ENCODE data around the gene CRELD1. TPM values are rescaled to one million over a fixed set of nuclear protein-coding genes. Genes with fewer than 3 reads are reported as not detected.
A peak's percentile ranks its signal among the peaks of the same experiment; 100 is the strongest.

The CRELD1 gene
- total and polyA plus RNA-seq, 9 of the 15 experiments (the other 6 are each of a cell fraction or from before 2014, with no cell fraction given): 3.3 to 25.8 (median 16.5) TPM

DNA sequence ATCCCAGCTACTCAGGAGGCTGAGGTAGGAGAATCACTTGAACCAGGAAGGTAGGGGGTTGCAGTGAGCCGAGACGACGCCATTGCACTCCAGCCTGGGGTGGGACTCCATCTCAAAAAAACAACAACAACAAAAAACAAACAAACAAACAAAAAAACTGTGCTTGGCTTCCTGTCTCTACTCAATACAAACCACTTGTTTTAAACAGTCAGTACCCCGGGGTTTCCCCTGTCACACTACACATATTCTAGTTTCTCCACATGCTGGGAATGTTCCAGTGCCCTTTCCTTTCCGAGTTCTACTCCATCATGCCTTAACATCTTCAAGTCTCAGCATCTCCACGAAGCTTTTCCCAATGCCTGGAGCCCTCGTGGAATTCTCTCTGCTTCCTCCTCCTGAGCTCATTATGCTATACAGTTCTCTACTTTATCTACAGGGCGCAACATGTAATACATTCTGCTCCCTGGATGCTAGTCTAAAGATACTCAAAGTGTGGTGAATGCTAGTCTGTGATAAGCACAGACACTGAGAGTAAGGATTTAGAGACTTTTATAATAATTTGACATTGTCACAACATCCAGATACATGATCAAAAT, 45.2 kb downstream of the CRELD1 start (continued):
- TF ChIP-seq PHF8 (IDR thresholded peaks at IDR 0.05; ENCODE audit: borderline replicate concordance, low read length): no peak
- no peak for TF ChIP-seq ZBTB7A (IDR thresholded peaks at IDR 0.05; ENCODE audit: borderline replicate concordance, control insufficient read depth, low read depth, low read length)
- TF ChIP-seq CEBPB (tag; IDR thresholded peaks at IDR 0.05): no peak
- TF ChIP-seq, protein P1, sequence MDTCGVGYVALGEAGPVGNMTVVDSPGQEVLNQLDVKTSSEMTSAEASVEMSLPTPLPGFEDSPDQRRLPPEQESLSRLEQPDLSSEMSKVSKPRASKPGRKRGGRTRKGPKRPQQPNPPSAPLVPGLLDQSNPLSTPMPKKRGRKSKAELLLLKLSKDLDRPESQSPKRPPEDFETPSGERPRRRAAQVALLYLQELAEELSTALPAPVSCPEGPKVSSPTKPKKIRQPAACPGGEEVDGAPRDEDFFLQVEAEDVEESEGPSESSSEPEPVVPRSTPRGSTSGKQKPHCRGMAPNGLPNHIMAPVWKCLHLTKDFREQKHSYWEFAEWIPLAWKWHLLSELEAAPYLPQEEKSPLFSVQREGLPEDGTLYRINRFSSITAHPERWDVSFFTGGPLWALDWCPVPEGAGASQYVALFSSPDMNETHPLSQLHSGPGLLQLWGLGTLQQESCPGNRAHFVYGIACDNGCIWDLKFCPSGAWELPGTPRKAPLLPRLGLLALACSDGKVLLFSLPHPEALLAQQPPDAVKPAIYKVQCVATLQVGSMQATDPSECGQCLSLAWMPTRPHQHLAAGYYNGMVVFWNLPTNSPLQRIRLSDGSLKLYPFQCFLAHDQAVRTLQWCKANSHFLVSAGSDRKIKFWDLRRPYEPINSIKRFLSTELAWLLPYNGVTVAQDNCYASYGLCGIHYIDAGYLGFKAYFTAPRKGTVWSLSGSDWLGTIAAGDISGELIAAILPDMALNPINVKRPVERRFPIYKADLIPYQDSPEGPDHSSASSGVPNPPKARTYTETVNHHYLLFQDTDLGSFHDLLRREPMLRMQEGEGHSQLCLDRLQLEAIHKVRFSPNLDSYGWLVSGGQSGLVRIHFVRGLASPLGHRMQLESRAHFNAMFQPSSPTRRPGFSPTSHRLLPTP (IDR thresholded peaks at IDR 0.05; ENCODE audit: borderline replicate concordance, extremely low read depth, insufficient read length): no peak
- TF ChIP-seq HIVEP1 (CRISPR knock-in tag; IDR thresholded peaks at IDR 0.05): no peak
- TF ChIP-seq, protein P2, sequence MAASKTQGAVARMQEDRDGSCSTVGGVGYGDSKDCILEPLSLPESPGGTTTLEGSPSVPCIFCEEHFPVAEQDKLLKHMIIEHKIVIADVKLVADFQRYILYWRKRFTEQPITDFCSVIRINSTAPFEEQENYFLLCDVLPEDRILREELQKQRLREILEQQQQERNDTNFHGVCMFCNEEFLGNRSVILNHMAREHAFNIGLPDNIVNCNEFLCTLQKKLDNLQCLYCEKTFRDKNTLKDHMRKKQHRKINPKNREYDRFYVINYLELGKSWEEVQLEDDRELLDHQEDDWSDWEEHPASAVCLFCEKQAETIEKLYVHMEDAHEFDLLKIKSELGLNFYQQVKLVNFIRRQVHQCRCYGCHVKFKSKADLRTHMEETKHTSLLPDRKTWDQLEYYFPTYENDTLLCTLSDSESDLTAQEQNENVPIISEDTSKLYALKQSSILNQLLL (CRISPR knock-in tag; IDR thresholded peaks at IDR 0.05; ENCODE audit: borderline replicate concordance): no peak
- TF ChIP-seq MCM5 (IDR thresholded peaks at IDR 0.05; ENCODE audit: low read depth): no peak
- no peak for TF ChIP-seq ZNF586 (CRISPR knock-in tag; conservative IDR thresholded peaks at IDR 0.05)
- TF ChIP-seq, protein P3, sequence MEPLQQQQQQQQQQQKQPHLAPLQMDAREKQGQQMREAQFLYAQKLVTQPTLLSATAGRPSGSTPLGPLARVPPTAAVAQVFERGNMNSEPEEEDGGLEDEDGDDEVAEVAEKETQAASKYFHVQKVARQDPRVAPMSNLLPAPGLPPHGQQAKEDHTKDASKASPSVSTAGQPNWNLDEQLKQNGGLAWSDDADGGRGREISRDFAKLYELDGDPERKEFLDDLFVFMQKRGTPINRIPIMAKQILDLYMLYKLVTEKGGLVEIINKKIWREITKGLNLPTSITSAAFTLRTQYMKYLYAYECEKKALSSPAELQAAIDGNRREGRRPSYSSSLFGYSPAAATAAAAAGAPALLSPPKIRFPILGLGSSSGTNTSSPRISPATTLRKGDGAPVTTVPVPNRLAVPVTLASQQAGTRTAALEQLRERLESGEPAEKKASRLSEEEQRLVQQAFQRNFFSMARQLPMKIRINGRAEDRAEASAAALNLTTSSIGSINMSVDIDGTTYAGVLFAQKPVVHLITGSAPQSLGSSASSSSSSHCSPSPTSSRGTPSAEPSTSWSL (CRISPR knock-in tag; IDR thresholded peaks at IDR 0.05; ENCODE audit: borderline replicate concordance): no peak
- TF ChIP-seq MAFG (tag; conservative IDR thresholded peaks at IDR 0.05): 0 out of 2 replicates have a peak, but pooled peaks have one; percentile 23
- TF ChIP-seq SPI1 (IDR thresholded peaks at IDR 0.05; ENCODE audit: borderline replicate concordance, low read depth, low read length): no peak
- TF ChIP-seq ZKSCAN3 (CRISPR knock-in tag; IDR thresholded peaks at IDR 0.05): no peak
- no peak for TF ChIP-seq CAMTA2 (CRISPR knock-in tag; conservative IDR thresholded peaks at IDR 0.05)
- no peak for TF ChIP-seq ILF3 (IDR thresholded peaks at IDR 0.05; ENCODE audit: borderline replicate concordance)
- no peak for TF ChIP-seq NFATC3 (IDR thresholded peaks at IDR 0.05)
- no peak; the same call in none of the 2 replicates for TF ChIP-seq LEF1 (IDR thresholded peaks at IDR 0.05)
- TF ChIP-seq ZNF12 (CRISPR knock-in tag; IDR thresholded peaks at IDR 0.05): no peak
- TF ChIP-seq, protein P4, sequence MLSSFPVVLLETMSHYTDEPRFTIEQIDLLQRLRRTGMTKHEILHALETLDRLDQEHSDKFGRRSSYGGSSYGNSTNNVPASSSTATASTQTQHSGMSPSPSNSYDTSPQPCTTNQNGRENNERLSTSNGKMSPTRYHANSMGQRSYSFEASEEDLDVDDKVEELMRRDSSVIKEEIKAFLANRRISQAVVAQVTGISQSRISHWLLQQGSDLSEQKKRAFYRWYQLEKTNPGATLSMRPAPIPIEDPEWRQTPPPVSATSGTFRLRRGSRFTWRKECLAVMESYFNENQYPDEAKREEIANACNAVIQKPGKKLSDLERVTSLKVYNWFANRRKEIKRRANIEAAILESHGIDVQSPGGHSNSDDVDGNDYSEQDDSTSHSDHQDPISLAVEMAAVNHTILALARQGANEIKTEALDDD (IDR thresholded peaks at IDR 0.05): peak; percentile 56; the same call in 1 of the 2 replicates
- TF ChIP-seq GABPB1 (CRISPR knock-in tag; IDR thresholded peaks at IDR 0.05): no peak
- TF ChIP-seq, protein P5, sequence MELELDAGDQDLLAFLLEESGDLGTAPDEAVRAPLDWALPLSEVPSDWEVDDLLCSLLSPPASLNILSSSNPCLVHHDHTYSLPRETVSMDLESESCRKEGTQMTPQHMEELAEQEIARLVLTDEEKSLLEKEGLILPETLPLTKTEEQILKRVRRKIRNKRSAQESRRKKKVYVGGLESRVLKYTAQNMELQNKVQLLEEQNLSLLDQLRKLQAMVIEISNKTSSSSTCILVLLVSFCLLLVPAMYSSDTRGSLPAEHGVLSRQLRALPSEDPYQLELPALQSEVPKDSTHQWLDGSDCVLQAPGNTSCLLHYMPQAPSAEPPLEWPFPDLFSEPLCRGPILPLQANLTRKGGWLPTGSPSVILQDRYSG (tag; conservative IDR thresholded peaks at IDR 0.05; ENCODE audit: low read depth): peak; percentile 85
